T-helper 1 cell treated with Interleukin-12 subunit alpha and Interleukin-12 subunit beta and Interleukin-4 antibody, amounts not matched to agents 30 ng/mL and 1 ng/mL, for 36 hours (primary cell): ENCODE results near the gene PDE4A. TPM values are rescaled to one million over a fixed set of nuclear protein-coding genes. Genes with fewer than 3 reads are reported as not detected.
"Not testable (repeated sequence)": the region's sequence is repeated elsewhere in the genome, so short reads cannot be mapped to it uniquely, and the experiment has no call there.

ENCODE experiments used
- intact Hi-C: fragments of 100-400 bp; cut with micrococcal nuclease; formaldehyde crosslinking; loops from one replicate; pipeline ENCODE4 v1.15.1; 2024
- total RNA-seq: library from RNA; stranded (reverse); gene quantifications from 2 replicates; pipeline ENCODE4 v1.2.3, GENCODE V29; 2022

The PDE4A gene
- total RNA-seq, 1 donor from 2014 or later = 61.9 TPM

- intact Hi-C loops = no loop called here
These were observed 33.9 kb downstream of the PDE4A start for GRCh38 chr19:10454267-10454666.

- intact Hi-C loops = not testable (repeated sequence)
These were observed 38.4 kb downstream of the PDE4A start for GRCh38 chr19:10458733-10459132.

GRCh38 chr19:10460714-10461046, 40.3 kb downstream of the PDE4A start:
- intact Hi-C loops = loop anchor here (1.0 to 5.0 kb wide), 7 partner anchors 19 to 641 kb away; partner anchors contain the start of genes CARM1, CDC37, FBXL12 and ICAM4

GRCh38 chr19:10461047-10461949, 41.0 kb downstream of the PDE4A start:
- intact Hi-C loops = loop anchor here (1.0 to 5.0 kb wide), 7 partner anchors 18 to 642 kb away; partner anchors contain the start of genes CARM1, CDC37, FBXL12 and ICAM4

GRCh38 chr19:10462042-10462441, 41.7 kb downstream of the PDE4A start:
- intact Hi-C loops = loop anchor here (5.0 kb wide), 1 partner anchor 175 kb away; the partner anchor contains the start of genes ICAM4 and ICAM5

- intact Hi-C loops = loop anchor here (5.0 kb wide), 1 partner anchor 175 kb away; the partner anchor contains the start of genes ICAM4 and ICAM5
These were observed 42.2 kb downstream of the PDE4A start for GRCh38 chr19:10462557-10462956.

GRCh38 chr19:10464456-10464855, 44.1 kb downstream of the PDE4A start:
- intact Hi-C loops = loop anchor here (5.0 kb wide), 1 partner anchor 177 kb away; the partner anchor contains the start of genes ICAM4 and ICAM5

GRCh38 chr19:10467104-10467706, 46.9 kb downstream of the PDE4A start:
- intact Hi-C loops = no loop called here

GRCh38 chr19:10468133-10468532, 47.8 kb downstream of the PDE4A start:
- intact Hi-C loops = no loop called here

GRCh38 chr19:10471909-10472308, 51.6 kb downstream of the PDE4A start:
- intact Hi-C loops = loop anchor here (1.0 to 10.0 kb wide), 2 partner anchors 227 to 363 kb away; partner anchors contain the start of gene TMED1

- intact Hi-C loops = loop anchor here (10.0 kb wide), 1 partner anchor 362 kb away; the partner anchor contains the start of gene TMED1
These were observed 52.9 kb downstream of the PDE4A start for GRCh38 chr19:10473192-10473591.

GRCh38 chr19:10474962-10475451, 54.7 kb downstream of the PDE4A start:
- intact Hi-C loops = loop anchor here (10.0 kb wide), 1 partner anchor 360 kb away; the partner anchor contains the start of gene TMED1

GRCh38 chr19:10478476-10478875, 58.1 kb downstream of the PDE4A start:
- intact Hi-C loops = loop anchor here (2.0 to 10.0 kb wide), 2 partner anchors 54 to 356 kb away; partner anchors contain the start of gene TMED1

- intact Hi-C loops = loop anchor here (1.0 to 10.0 kb wide), 6 partner anchors 18 to 356 kb away; partner anchors contain the start of genes ATG4D, CDC37 and TMED1
These were observed 58.6 kb downstream of the PDE4A start for GRCh38 chr19:10478903-10479384.

GRCh38 chr19:10486551-10486950, 66.2 kb downstream of the PDE4A start:
- intact Hi-C loops = no loop called here

GRCh38 chr19:10491472-10492047, 71.2 kb downstream of the PDE4A start:
- intact Hi-C loops = no loop called here

GRCh38 chr19:10497371-10497770, 77.0 kb downstream of the PDE4A start:
- intact Hi-C loops = no loop called here

GRCh38 chr19:10499550-10500246, 79.4 kb downstream of the PDE4A start:
- intact Hi-C loops = loop anchor here (5.0 kb wide), 2 partner anchors 77 to 338 kb away; partner anchors contain the start of genes PDE4A and TMED1

GRCh38 chr19:10500247-10500592, 79.9 kb downstream of the PDE4A start:
- intact Hi-C loops = loop anchor here (5.0 kb wide), 2 partner anchors 78 to 337 kb away; partner anchors contain the start of genes PDE4A and TMED1

- intact Hi-C loops = loop anchor here (1.0 to 5.0 kb wide), 6 partner anchors 23 to 369 kb away; partner anchors contain the start of genes CARM1, ILF3, KRI1 and PDE4A
These were observed 81.7 kb downstream of the PDE4A start for GRCh38 chr19:10501971-10502523.
